GDM1 (cell line): Measurements from ENCODE around the gene MTG1.

ENCODE experiments used
- DNase-seq: peaks from one replicate; lab custom pipeline; 2025; lab: John Stamatoyannopoulos, UW

Gene MTG1

DNA sequence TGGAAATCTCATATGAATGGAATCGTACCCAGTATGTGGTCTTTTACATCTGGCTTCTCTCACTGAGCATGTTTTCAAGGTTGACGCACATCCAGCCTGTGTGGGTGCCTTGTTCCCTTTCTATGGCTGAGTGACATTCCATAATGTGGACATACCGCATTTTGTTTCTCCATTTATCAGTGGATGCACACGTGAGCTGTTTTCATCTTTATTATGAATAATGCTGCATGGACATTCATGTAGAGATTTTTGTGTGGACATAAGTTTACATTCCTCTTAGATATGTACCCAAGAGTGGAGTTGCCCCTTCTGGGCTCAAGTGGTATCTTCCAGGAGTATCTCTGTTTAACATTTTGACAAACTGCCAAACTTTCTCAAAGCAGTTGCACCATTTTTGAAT is 58.5 kb downstream of the MTG1 start:
- no peak for DNase-seq

- no peak for DNase-seq
Observed at GRCh38 chr10:133453516-133454203, 59.7 kb downstream of the MTG1 start, which contains the start of gene SCART1. TSS of gene SCART1 (plus strand) at chr10:133453945. CDS start at chr10:133453998, 53 bp downstream.

- DNase-seq = no peak
Observed at GRCh38 chr10:133454204-133454893, 60.4 kb downstream of the MTG1 start.

DNA sequence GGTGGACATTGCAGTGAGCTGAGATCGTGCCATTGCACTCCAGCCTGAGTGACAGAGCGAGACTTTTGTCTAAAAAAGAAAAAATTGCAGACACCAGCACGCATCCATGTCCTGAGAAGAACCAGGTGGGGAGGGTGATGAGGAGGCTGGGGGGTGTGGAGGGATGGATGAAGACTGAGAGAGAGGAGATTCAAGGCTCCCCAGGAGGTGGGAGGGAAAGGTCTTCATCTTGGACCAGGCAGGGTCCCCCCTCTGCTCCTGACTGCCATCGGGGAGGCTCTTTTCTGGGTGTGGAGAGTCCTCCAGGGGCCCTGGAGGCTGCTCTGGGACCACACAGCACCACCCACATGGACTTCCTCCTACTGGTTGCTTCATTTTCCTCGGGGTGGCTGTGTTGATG is 61.2 kb downstream of the MTG1 start:
- no peak for DNase-seq

DNA sequence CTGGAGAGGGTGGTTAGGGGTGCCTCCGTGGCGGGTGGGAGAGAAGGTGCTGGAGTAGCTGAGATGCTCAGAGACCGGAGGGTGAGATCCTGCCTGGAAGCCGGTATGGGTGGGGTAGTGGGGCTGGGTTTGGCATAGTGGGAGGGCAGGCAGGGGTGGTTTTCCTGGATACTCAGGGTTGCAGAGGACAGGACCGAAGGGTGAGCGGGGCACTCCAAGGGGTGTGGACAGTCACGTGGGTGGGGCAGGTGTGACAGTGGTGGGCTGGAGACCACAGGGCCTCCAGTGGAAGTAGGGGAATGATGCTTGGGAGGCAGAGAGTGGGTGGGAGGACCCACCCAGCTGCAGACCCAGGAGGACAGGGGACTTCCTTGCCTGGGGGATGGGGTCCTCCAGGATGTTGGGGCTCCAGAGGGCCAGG is 61.7 kb downstream of the MTG1 start:
- no peak for DNase-seq

- DNase-seq = no peak
Observed at GRCh38 chr10:133456041-133456951, 62.3 kb downstream of the MTG1 start.

- DNase-seq = no peak
Observed at GRCh38 chr10:133457100-133457841, 63.3 kb downstream of the MTG1 start.

GRCh38 chr10:133458021-133458709 is 64.2 kb downstream of the MTG1 start:
- no peak for DNase-seq

- DNase-seq = no peak
Observed at GRCh38 chr10:133458710-133459453, 64.9 kb downstream of the MTG1 start.

DNA sequence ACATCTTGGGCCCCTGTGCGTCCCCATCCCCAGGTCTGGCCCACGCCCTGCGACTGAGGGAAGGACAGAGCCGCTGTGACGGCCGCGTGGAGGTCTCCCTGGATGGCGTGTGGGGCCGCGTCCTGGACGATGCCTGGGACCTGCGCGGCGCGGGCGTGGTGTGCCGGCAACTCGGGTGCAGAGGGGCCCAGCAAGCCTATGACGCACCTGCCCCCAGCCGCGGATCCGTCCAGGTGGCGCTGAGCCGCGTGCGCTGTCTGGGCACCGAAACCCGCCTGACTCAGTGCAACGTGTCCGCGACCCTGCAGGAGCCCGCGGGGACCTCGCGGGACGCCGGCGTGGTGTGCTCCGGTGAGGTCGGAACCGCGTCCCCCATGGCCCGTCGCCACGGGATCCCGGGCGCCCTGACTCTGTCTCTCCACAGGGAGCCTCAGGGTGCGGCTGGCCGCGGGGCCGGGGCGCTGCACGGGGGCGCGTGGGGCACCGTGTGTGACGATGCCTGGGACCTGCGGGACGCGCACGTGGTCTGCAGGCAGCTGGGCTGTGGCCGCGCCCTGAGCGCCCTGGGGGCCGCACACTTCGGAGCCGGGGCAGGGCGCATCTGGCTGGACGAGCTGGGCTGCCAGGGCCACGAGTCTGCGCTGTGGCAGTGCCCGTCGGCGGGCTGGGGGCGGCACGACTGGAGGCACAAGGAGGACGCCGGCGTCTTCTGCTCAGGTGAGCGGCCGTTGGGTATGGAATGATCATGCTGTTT is 65.7 kb downstream of the MTG1 start:
- DNase-seq = no peak

DNA sequence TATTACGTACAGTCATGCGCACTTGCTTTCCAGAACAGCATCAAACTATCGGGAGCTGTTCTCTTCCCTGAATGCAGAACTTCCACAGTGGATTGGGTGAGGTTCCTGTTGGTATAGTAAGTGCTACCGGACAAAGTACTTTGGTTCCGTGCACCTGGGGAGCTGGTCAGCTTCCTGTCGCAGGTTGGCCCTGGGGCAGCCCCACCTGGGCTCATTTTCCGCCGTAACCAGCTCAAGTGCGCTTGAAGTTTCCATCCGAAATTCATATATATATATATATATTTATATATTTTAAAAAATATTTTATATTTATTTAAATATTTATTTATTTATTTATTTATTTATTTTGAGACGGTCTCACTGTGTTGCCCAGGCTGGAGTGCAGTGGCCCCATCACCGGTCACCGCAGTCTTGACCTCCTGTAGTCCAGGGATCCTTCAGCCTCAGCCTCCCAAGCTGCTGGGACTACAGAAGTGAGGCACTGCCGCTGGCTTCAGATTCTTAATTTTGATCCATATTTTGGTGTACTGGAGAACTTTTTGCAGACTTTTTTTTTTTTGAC is 66.3 kb downstream of the MTG1 start:
- no peak for DNase-seq

- no peak for DNase-seq
Observed at GRCh38 chr10:133461027-133461426, 67.1 kb downstream of the MTG1 start.

DNA sequence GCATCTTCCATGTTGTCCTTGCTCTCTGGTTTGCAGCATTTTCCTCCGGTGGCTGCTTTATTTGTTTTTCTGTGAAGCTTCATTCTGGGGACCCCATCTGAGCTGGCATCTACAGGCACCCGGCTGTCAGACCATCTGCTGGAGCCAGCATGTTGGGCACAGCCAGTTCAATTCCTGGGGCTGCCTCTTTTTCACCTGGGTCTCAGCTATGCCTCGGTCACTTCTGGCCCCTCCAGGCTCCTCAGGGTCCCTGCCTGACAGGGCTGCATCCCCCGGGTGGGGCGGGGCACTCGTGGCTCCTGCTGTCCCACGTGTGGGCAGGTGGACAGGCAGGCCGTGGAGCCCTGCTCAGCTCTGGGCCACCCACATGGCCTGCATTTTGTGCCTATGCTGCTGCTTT is 67.9 kb downstream of the MTG1 start:
- DNase-seq = no peak

DNA sequence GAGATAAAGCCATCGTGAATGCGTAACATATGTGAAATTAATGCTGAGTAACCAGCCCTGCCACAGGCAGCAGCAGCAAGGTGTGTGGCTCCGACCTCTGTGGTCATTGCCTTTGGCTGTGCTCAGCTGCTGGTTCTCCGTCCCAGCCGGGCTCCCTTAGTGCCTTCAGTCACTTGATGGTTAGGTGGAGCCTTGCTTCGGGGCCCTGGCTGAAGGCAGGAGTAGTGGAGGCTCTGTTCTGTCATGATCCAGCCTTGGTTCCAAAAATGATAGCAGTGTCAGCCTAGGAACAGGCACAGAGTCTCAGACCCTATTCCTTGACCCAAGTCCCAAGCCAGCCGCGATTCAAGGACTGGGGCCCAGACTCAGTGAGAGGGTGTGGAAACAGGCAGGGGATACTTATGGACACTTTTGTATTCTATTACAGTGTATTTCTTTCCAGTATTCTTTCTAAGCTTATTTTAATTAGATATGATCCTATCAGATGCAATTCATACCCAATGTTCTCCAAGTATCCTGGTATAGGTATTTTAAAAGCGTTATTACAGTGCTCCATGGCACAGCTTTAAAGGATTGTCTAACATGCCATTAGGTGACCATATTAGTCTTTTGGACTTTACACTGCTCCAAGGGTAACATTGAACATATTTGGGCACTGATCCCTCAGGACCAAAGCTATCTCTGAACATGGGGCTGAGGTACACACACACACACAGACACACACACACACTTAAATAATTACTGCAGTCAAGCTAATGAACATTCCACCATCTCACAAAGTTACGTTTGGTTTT is 68.8 kb downstream of the MTG1 start:
- DNase-seq = no peak

DNA sequence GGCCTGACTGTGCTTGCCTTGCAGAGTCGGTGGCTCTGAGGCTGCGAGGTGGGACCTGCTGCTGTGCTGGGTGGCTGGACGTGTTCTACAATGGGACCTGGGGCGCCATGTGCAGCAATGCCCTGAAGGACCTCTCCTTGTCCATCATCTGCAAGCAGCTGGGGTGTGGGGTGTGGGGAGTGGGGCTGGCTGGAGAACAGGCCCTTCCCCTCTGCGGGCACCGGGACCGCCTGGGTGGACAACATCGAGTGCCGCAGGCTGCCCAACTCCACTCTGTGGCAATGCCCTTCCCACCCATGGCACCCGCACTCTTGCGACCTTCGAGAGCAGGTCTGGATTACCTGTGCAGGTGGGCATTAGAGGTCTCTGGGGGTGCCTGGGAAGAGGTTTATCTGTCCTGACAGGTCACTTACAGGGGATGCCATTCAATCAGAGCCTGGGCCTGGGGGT is 70.7 kb downstream of the MTG1 start:
- no peak for DNase-seq

DNA sequence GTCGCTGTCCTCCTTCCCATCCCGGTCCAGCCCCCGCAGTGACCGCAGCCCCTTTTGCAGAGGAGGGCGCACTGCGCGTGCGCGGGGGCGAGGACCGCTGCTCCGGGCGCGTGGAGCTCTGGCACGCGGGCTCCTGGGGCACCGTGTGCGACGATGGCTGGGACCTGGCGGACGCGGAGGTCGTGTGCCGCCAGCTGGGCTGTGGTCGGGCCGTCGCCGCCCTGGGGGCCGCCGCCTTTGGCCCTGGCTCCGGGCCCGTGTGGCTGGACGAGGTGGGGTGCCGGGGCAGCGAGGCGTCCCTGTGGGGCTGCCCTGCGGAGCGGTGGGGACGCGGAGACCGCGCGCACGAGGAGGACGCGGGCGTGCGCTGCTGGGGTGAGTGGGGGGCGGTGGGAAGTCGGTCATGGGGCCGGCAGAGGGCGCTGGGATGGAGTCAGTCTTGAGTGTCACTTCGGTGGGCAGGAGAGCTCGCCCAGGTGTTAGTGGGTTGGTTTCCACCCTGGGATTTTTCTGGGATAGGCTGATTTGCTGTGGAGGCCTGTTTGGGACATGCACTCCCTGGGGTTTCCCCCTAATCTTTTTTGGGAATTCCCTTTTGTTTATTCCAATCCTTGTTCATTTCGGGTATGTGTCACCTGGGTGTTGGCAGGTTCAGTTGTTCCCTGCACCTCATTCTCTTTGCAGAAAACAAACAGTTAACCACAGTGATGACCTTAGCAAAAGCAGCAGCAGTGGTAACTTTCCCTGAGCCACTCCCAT is 71.4 kb downstream of the MTG1 start:
- DNase-seq = no peak

GRCh38 chr10:133465950-133466474 is 72.1 kb downstream of the MTG1 start:
- no peak for DNase-seq
